ENCODE results near the gene MAP3K3. TPM values are rescaled to one million over a fixed set of nuclear protein-coding genes. Genes with fewer than 3 reads are reported as not detected.

MAP3K3 gene
- total RNA-seq, 4 donors from 2014 or later, result 47.0 to 89.8 (median 53.7) TPM

DNA sequence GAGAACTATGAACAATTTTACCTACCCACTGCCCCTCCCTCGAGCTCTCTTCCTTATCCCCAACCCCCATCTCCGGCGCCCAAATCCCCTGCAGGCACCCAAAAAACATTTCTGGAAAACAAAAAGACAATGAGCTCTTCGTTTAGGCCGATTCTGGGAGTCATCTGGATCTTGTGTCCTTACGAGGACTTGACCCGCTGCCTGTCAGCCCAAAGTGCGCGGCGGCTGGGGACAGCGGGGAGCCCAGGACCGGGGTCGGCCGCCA lies 118.9 kb downstream of the MAP3K3 start:
- DNase-seq (ENCODE audit: low spot score) (peak; percentile 34), ATAC-seq (ENCODE audit: low FRiP score) (peak; percentile 34)
- no peak for TF ChIP-seq CTCF (IDR thresholded peaks at IDR 0.05)

GRCh38 chr17:63741408-63742173 lies 119.4 kb downstream of the MAP3K3 start, which contains the start of gene STRADA:
Gene STRADA (minus strand): TSS chr17:63741799. CDS start chr17:63728369, 13,430 bp downstream.
- DNase-seq (ENCODE audit: low spot score) (peak; percentile 89), ATAC-seq (ENCODE audit: low FRiP score) (peak; percentile 99)
- TF ChIP-seq CTCF (IDR thresholded peaks at IDR 0.05), result no peak

Small RNAs within 50 kb of the gene (small RNA-seq; reads per million reads assigned to genes)
- not detected for gene RNU6-288P

Other genes with a start within 250 kb of the MAP3K3 start
- gene CYB561, start 176.1 kb upstream of the MAP3K3 start, total RNA-seq, result 10 to 100 TPM; 19.9 to 22.3 (median 20.5) TPM
- 10 to 100 TPM in 2 of 4 donors, 1 to 10 TPM in 2; 4.2 to 20.2 (median 12.0) TPM for gene ACE, start 145.4 kb upstream of the MAP3K3 start, total RNA-seq
- gene KCNH6, start 99.1 kb upstream of the MAP3K3 start, total RNA-seq, result not detected
- 10 to 100 TPM; 18.8 to 29.3 (median 27.3) TPM for gene DCAF7, start 71.9 kb upstream of the MAP3K3 start, total RNA-seq
- gene TACO1, start 21.5 kb upstream of the MAP3K3 start, total RNA-seq, result 10 to 100 TPM in 2 of 4 donors, 1 to 10 TPM in 2; 8.5 to 12.0 (median 10.1) TPM
- gene LIMD2, start 77.7 kb downstream of the MAP3K3 start, total RNA-seq, result 10 to 100 TPM in 2 of 4 donors, 1 to 10 TPM in 2; 4.4 to 44.9 (median 16.5) TPM
- 10 to 100 TPM; 16.5 to 32.3 (median 22.4) TPM for gene STRADA, start 119.4 kb downstream of the MAP3K3 start, total RNA-seq
- 100 to 1,000 TPM in 1 of 4 donors, 10 to 100 TPM in 3; 59.2 to 103 (median 62.0) TPM for gene CCDC47, start 151.2 kb downstream of the MAP3K3 start, total RNA-seq
- 100 to 1,000 TPM in 2 of 4 donors, 10 to 100 TPM in 2; 87.2 to 150 (median 112) TPM for gene DDX42, start 151.8 kb downstream of the MAP3K3 start, total RNA-seq
- 100 to 1,000 TPM in 3 of 4 donors, 10 to 100 TPM in 1; 91.0 to 119 (median 103) TPM for gene PSMC5, start 205.0 kb downstream of the MAP3K3 start, total RNA-seq
- gene FTSJ3, start 205.2 kb downstream of the MAP3K3 start, total RNA-seq, result 10 to 100 TPM; 39.1 to 46.4 (median 40.4) TPM
- 100 to 1,000 TPM in 3 of 4 donors, 10 to 100 TPM in 1; 77.5 to 246 (median 109) TPM for gene SMARCD2, start 220.3 kb downstream of the MAP3K3 start, total RNA-seq

Data from omental fat pad (tissue), 4 donors.